NT2/D1 (cell line): ENCODE results near the gene GAS2L3.

Experiments
- SUZ12 ChIP-seq: IDR thresholded peaks from 2 replicates; pipeline ENCODE4 v1.6.1; 2011; ENCODE audit not compliant: insufficient read length, insufficient read depth; ENCODE audit errors: extremely low read depth
- YY1 ChIP-seq: IDR thresholded peaks from 2 replicates; pipeline ENCODE4 v1.6.1; 2011; ENCODE audit not compliant: insufficient read length, insufficient read depth
- ZNF274 ChIP-seq: IDR thresholded peaks from 2 replicates; pipeline ENCODE4 v1.6.1; 2011; ENCODE audit warnings: mild to moderate bottlenecking, low read depth, low read length

DNA sequence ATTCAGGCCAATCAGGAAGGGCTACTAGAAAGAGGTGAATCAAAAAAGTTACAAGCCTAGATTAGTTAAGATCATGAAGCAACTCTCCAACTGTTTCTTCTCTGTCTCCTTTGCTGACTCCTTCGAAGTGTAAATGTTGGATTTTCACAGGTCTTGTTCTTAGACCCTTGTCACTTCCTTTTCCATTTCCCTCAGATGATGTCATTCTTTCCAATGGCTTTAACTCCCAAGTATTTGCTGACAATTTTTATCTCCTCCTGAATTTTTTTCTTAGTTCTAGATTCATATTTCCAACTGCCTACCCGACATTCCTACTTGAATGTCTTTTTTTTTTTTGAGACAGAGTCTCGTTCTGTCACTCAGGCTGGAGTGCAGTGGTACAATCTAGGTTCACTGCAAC lies 10.8 kb downstream of the GAS2L3 start:
- TF ChIP-seq SUZ12 (no peak), ZNF274 (no peak), YY1 (no peak)
